Left colon (tissue), 2 donors: Measurements from ENCODE around the gene PEX16. TPM values are rescaled to one million over a fixed set of nuclear protein-coding genes. Genes with fewer than 3 reads are reported as not detected.
"Not testable (repeated sequence)": the region's sequence is repeated elsewhere in the genome, so short reads cannot be mapped to it uniquely, and the experiment has no call there.

ENCODE experiments used
- ATAC-seq: fragments of 200-7000 bp; cut with Tn5 transposase; one replicate; pipeline ENCODE4 v1.9.1; 2020; ENCODE audit warnings: mild to moderate bottlenecking, moderate library complexity
- DNase-seq, 2 donors: peaks; one replicate each; pipeline ENCODE4 v3.0.0-alpha.2; 2020
- intact Hi-C, 2 donors: fragments of 100-400 bp; cut with DNase I in 1 of 2; cut with micrococcal nuclease in 1 of 2; formaldehyde crosslinking; loops; one replicate each; pipeline versions ENCODE4 v1.11.2 to v1.14.0; 2022; cut with DNase I, micrococcal nuclease
- total RNA-seq, 2 donors: library from RNA; stranded (reverse); fragmentation: NEBNext Ultra II Directional; extraction: Animal tissue kit (Norgen Biotek cat#: 25700); gene quantifications; one replicate each; pipeline ENCODE4 v1.2.1, GENCODE V29; 2021
- donor health status: DM: no; HTN: no; CAD: no.
- donor health status: DM: yes; HTN: yes; CAD: no.

Gene PEX16
- total RNA-seq, 2 donors from 2014 or later = 39.6 to 42.9 TPM

DNA sequence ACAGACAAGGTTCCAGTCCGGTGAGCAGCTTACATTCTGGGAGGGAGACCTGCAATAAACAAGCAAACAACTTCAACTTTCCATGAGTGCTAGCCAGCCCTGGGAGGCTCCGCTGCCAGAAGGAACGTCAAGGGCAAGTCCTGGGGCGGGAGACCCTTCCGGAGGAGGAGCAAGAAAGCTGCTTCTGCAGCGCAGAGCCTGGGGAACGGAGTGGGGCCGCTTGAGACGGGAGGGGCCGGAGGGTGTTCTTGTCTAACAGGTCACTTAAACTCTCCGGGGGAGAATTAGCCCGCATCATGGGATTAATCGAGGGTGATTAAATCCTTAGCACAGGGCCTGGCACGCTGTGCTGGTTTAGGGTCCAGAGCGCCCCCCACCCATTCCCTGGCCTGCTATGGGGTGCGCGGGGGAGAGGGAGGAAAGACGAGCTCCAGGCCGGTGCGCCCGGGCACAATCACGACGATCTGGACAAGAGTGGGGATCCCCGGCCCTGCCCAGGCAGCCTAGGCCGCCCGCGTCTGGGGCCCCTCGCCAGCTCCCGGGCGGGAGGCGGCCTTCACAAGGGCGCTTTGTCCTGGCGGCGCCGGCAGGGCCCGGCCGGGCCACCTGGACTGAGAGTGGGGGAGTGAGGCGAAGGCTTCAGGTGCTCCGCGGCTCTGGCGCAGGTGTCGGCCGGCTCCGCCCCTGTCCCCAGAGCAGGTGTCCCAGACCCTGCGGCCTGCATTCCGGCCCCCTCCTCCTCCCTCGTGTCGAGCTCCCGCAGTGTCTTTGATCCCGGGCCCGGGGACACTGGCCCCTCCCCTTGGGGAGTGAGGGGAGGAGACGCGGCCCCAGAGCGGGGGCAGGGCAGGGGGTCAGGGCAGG lies 4.1 kb upstream of the PEX16 start:
- peak; percentile 58 to 69 for DNase-seq
- intact Hi-C loops = no loop called here
- ATAC-seq = peak; percentile 25

DNA sequence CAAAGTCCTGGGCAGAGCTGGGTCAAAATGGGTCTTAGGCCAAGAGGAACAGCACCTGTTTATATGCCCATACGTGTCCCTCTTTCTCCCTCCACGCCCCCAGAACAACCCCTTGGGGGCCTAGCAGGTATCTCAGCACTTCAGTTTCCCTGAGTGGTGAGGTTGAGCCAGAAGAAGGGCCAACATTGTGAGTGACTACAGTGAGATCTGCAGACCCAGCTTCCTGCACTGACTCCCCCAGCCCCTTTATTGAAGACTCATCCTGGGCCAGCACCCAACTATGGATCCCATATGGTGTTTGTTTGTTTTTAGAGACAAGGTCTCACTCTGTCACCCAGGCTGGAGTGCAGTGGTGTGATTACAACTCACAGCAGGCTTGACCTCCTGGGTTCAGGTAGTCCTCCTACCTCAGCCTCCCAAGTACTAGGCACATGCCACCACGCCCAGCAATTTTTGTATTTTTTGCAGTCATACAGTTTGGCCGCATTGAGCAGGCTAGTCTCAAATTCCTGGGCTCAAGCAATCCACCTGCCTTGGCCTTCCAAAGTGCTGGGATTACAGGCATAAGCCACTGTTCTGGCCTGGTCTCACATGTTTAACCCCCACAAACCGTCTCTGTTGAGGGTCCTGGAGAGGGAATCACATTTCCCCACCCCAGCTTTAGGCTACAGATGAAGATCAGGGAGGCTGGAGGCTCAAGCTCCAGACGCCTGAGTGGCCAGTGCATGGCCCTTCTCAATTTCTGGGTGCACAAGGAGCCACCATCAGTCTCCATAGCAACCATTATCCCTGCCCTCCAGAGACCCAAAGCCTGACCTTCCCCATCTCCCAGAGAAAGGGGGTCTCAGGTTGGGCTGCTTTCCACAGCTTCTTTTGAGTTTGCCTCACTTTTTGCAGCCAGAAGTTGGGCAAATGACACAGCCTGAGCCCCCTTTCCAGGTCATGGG lies 3.1 kb upstream of the PEX16 start:
- intact Hi-C loops = no loop called here
- peak in 1 of 2 donors; percentile 12 for DNase-seq
- no peak for ATAC-seq

DNA sequence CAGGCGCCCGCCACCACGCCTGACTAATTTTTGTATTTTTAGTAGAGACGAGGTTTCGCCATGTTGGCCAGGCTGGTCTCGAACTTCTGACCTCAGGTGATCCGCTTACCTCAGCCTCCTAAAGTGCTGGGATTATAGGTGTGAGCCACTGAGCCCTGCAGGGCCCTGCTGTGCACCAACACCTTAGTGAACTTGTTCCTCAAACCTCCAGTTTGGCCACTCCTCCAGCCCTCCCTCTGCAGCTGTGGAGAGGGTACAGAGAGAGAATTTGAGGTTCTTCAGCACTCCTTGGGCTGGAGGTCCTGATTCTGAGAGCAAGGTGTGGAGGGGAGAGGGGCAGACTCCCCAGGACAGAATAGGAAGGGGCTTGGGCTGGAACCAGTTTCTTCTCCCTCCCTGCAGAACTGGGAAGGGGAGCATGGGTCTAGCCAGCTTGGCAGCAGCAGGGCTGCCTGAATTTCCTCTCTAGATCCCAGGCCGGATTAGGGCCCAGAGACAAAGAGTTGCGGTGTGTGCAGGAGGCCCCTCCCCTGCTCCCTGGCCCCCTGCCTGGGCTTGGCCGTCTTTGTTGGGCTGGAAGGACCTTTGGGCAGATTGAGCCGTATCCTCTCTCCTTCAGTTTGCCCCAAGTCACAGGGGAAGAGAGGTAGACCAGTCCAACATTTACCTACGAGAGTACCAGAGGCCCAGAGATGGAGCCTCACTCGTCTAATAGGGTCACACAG lies 2.3 kb upstream of the PEX16 start:
- ATAC-seq = no peak
- intact Hi-C loops = no loop called here
- DNase-seq = peak in 1 of 2 donors; percentile 24

DNA sequence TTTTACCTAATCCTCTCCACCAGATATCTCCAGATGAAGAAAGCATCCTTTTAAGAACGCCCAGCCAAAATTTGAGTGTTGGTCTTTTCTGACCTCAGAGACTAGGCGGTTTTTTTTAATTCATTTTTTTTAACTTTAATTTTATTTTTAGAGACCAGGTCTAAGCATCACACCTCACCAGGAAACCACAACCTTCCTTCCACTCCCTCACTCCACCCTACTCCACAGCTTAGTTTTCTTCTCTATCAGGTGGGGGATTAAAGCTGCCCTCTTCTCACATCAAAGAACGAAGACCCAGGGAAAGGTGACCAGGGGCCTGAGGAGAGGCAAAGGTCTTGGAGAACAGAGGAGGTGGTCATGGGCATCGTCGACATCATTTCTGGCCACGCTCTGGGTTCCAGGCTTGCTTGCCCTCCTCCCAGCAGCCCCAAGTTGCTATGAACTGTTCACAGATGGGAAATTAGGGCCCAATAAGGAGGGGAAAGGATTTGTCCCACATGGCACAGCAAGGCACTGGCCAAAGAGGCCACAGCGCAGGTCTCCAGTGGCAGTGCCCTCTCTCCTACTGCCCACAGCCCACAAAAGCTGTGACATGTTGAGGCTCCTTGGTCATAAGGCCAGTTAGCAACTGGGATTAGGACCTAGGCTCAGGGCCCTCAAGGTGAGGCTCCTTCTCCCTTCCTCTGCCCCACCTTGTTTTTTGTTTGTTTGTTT lies 1.4 kb upstream of the PEX16 start:
- peak in 1 of 2 donors; percentile 23 for DNase-seq
- intact Hi-C loops = no loop called here
- ATAC-seq = no peak

GRCh38 chr11:45918331-45918941 lies 759 bp upstream of the PEX16 start:
- DNase-seq = peak; percentile 91
- ATAC-seq = peak; percentile 75
- intact Hi-C loops = no loop called here

DNA sequence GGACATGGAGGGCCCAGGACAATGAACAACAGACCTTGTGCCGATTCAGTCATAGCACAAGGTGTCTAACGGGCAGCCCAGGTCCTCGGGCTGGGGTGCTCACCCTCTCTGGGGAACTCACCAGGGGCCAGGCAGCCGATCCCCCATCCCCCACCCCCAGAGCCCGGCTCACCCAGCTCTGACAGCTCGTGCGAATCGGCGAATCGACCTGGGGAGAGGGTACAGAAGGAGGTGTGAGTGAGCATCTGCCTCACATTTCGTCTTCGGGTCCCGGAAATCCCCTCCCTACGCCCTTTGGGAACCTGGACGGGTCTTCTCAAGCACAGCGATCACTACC lies 423 bp downstream of the PEX16 start:
- intact Hi-C loops = no loop called here
- DNase-seq (no peak), ATAC-seq (no peak)

DNA sequence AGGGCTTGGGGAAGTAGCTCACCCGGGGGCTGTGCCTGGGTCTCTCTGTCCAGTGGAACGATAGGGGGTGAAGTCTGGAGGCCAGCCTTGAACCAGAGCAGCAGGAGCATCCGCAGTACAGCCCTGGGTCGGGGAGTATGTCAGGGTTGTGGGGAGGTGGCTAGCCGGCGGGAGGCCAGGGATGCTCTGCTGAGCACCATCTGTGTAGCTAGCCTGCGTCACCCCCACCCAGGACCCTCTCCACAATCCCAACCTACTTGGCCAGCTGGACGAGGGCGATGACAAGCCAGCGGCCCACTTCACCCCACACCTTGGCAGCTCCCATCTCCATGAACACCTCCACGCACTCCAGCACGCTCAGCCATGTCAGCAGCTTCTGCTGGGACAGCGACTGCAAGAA lies 2.2 kb downstream of the PEX16 start:
- no peak for ATAC-seq

DNA sequence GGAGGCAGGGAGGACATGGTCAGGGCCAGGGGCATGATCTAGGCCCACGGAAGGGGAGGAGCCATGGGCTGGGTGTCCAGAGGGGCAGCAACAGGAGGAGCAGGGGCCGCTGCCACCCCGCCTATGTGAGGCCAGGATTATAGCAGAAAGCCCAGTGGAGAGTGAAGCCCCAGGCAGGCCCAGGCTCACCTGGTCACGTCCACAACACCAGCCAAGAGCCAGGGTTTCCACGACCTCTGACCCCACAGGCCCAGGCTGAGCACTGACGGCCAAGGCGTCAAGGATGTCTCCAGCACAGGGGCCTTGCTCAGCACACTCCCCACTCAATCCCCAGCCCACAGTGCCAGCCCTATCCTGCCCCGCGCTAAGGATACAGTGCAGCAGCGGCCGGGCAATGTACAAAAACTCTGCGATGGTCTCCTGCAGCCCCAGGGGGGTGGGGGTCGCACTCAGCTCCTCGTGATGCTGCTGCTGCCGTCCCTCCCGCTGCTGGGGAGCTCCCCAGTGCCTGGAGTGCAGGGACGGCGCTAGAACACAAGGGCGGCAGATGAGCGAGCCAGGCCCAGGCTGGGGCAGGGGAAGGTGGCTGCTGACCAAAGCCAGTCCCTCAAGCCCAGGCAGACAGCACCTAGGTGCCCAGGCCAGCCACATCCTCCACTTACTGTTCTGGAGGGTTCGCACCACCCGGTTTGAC lies 3.6 kb downstream of the PEX16 start:
- ATAC-seq = no peak
- no peak for DNase-seq
- intact Hi-C loops = no loop called here

More for the DNA sequence above, 2.2 kb downstream of the PEX16 start:
- intact Hi-C loops = no loop called here
- no peak for DNase-seq

DNA sequence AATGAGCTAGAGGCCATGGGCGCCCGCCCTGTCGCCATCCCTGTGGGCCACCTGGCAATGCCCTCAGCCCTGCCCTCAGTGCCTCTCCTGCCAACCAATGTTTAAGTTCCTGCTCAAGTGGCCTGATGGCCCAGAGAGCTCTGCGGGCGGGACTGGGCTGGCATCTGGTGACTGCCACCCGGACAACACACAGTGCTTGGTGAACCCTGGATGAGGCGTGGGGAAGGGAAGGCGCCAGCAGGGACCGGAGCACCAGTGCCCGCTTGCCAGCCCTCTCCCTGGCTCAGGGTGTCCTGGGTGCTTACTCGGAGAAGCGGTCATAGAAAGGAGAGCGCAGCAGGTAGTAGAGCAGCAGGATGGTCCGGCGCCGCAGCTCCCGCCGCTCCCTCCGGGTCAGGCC lies 4.2 kb downstream of the PEX16 start:
- intact Hi-C loops = no loop called here
- no peak for DNase-seq
- ATAC-seq = no peak

DNA sequence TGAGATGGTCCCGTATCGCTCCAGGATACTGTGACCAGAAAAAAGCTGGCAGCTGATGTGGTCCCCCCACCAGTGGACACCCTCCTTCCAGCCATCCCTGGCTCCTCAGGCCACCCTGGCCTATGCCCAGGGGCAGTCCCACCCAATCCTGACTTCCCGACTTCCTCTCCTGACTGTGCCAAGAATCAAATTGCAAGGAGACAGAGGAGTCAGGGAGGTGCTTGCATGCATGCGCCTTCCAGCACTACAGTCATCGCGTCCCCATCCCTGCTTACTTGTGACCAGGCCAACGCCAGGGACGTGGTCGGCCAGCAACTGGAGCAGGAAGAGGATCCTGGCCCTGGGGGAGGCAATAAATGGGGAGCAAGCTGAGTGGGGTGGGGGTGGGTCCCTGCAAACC lies 7.1 kb downstream of the PEX16 start:
- ATAC-seq = no peak
- intact Hi-C loops = no loop called here

DNA sequence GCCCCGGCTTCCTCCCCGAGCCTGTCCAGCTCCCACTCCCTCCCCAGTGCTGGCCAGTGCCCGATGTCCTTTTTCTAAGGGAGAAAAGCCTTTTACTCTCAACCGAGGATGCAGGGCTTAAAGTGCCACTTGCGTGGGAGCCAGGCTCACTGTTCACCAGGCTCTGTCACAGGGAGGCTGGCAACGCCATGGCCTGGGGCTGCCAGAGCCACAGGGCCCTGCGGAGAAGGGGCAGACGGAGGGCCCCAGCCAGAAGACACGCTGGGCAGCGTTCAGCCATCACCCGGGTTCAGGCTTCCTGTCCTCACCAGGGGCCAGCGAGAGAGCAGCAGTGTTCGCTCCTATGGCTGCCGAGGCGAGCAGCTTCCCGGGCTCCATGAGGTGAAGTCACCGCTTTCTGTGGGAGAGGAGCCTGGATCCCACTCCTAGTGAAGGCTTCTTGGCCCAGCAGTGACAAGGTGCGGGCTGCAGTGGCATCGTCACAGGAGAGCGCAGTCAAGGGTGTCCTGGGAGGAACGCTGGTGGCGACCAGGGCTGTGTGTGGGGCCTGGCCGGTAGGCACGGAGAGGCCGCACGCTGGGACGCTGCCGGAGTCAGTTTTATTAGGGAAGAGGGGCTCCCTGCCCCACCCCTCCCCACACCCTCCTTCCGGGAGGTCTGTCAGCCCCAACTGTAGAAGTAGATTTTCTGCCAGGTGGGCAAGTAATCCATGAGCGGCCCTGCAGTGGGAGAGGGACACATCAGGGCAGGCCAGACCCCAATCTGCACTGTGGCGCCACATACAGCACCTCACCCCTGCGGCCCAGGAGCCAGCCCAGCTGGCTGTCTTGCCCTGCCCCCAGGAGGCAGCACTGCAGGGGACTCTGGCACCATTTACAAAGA lies 7.8 kb downstream of the PEX16 start:
- no peak for DNase-seq
- ATAC-seq = no peak
- intact Hi-C loops = no loop called here

More for the DNA sequence above, 7.1 kb downstream of the PEX16 start:
- no peak for DNase-seq

DNA sequence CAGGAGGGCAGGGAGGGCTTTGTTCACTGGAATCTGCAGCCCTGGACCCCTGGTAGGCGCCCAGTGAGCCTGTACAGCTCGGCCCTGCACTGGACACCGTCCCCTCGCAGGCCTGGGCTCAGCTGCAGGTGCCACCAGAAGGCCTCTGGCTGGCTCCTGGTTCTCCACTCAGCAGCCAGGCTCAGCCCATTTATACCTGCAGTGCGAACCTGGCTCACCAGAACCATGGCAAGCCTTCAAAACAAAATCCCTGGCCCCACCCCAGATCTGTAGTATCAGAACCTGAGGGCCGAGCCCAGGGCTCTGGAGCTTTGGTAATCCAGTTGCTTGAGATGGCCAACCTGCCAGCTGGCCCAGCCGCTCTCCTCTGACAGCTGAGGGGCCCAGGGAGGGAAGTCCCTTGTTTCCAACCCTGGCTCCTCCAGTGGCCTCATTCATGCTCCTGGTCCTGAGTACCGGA lies 9.7 kb downstream of the PEX16 start:
- ATAC-seq (no peak), DNase-seq (no peak)
- intact Hi-C loops = no loop called here

GRCh38 chr11:45906965-45907611 lies 10.6 kb downstream of the PEX16 start, which contains the start of gene FREY1:
TSS of gene FREY1 (minus strand) at chr11:45907271. CDS start at chr11:45907245, 26 bp downstream.
- ATAC-seq = peak; percentile 9
- no peak for DNase-seq
- intact Hi-C loops = no loop called here

DNA sequence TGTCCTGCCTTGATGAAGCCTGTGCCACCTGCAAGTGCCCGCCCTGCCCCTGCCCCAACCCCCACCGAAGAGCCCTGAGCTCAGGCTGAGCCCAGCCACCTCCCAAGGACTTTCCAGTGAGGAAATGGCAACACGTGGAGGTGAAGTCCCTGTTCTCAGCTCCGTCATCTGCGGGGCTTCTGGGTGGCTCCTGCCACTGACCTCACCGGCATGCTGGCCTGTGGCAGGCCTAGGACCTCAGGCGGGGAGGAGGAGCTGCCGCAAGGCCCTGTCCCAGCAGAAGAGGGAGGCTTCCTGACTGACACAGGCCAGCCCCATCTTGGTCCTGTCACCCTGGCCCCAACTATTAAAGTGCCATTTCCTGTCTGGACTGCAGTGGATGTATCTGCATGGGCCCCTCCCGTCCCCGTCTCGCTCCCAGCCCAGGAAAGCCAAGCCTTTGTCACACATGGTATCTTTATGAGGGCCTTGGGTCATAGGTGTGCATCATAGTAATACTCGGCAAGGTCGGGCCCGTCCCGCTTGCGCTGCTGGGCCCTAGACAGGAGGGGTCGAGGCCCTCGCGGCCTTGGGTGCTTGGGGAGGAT lies 11.5 kb downstream of the PEX16 start:
- DNase-seq (peak; percentile 28 to 68), ATAC-seq (peak; percentile 70)
- intact Hi-C loops = no loop called here

DNA sequence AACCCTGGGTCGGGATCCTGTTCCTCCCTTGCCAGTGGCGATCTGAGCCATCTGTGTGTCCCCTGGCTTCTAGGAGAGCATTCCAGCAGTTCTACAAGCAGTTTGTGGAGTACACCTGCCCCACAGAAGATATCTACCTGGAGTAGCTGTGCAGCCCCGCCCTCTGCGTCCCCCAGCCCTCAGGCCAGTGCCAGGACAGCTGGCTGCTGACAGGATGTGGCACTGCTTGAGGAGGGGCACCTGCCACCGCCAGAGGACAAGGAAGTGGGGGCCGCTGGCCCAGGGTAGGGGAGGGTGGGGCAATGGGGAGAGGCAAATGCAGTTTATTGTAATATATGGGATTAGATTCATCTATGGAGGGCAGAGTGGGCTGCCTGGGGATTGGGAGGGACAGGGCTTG lies 12.1 kb downstream of the PEX16 start:
- intact Hi-C loops, DNase-seq: not testable (repeated sequence)
- ATAC-seq = peak; percentile 23

- DNase-seq (no peak), ATAC-seq (no peak)
- intact Hi-C loops = no loop called here
These were observed 12.6 kb downstream of the PEX16 start for GRCh38 chr11:45905095-45905494.
